H9 (cell line): ENCODE data around the gene NOTUM. TPM values are rescaled to one million over a fixed set of nuclear protein-coding genes. Genes with fewer than 3 reads are reported as not detected.

ENCODE experiments used
- DNase-seq: peaks from one replicate; pipeline ENCODE4 v3.0.0-alpha.2; 2017
- H2AFZ ChIP-seq: one replicate; pipeline ENCODE4 v1.6.1; 2013; ENCODE audit warnings: mild to moderate bottlenecking, low read length, control low read depth, moderate library complexity
- H2AK5ac ChIP-seq: 2 replicates; pipeline ENCODE4 v1.6.1; 2013; ENCODE audit warnings: low read length, control low read depth, mixed read lengths; ENCODE audit not compliant: insufficient read length
- H2BK120ac ChIP-seq: one replicate; pipeline ENCODE4 v1.6.1; 2013; ENCODE audit warnings: low read depth, mild to moderate bottlenecking, low read length, control low read depth, inconsistent platforms; ENCODE audit not compliant: poor library complexity, severe bottlenecking
- H2BK12ac ChIP-seq: 2 replicates; pipeline ENCODE4 v1.6.1; 2013; ENCODE audit warnings: low read length, control low read depth, mixed read lengths, low read depth; ENCODE audit not compliant: insufficient read length
- H2BK15ac ChIP-seq: 2 replicates; pipeline ENCODE4 v1.6.1; 2013; ENCODE audit warnings: low read depth, low read length, control low read depth
- H2BK20ac ChIP-seq: one replicate; pipeline ENCODE4 v1.6.1; 2013; ENCODE audit warnings: low read depth, mild to moderate bottlenecking, low read length, control low read depth, inconsistent platforms; ENCODE audit not compliant: poor library complexity, severe bottlenecking
- H2BK5ac ChIP-seq: 2 replicates; pipeline ENCODE4 v1.6.1; 2013; ENCODE audit warnings: low read length, control low read depth, mixed read lengths; ENCODE audit not compliant: insufficient read length
- H3K14ac ChIP-seq: 2 replicates; pipeline ENCODE4 v1.6.1; 2013; ENCODE audit warnings: low read length, control low read depth; ENCODE audit not compliant: insufficient read depth
- H3K18ac ChIP-seq: 2 replicates; pipeline ENCODE4 v1.6.1; 2013; ENCODE audit warnings: low read depth, mild to moderate bottlenecking, mixed read lengths, low read length, control low read depth; ENCODE audit not compliant: insufficient read length
- H3K23ac ChIP-seq: 2 replicates; pipeline ENCODE4 v1.6.1; 2013; ENCODE audit warnings: low read length, control low read depth, mixed read lengths, low read depth; ENCODE audit not compliant: insufficient read length
- H3K23me2 ChIP-seq: 2 replicates; pipeline ENCODE4 v1.6.1; 2013; ENCODE audit warnings: low read depth, mild to moderate bottlenecking, mixed read lengths, low read length, control low read depth; ENCODE audit not compliant: insufficient read length, poor library complexity, severe bottlenecking
- H3K27ac ChIP-seq: 2 replicates; pipeline ENCODE4 v1.5.1; 2013; ENCODE audit warnings: low read length, control low read depth, mixed read lengths, low read depth; ENCODE audit not compliant: insufficient read length
- H3K27me3 ChIP-seq: 2 replicates; pipeline ENCODE4 v1.6.1; 2013; ENCODE audit warnings: low read length, control low read depth, inconsistent platforms; ENCODE audit not compliant: insufficient read depth
- H3K4ac ChIP-seq: 2 replicates; pipeline ENCODE4 v1.6.1; 2013; ENCODE audit warnings: low read depth, mild to moderate bottlenecking, control low read depth, inconsistent platforms, low read length, moderate library complexity
- H3K4me1 ChIP-seq: 2 replicates; pipeline ENCODE4 v1.6.1; 2013; ENCODE audit warnings: low read length, control low read depth, inconsistent platforms; ENCODE audit not compliant: insufficient read depth
- H3K4me2 ChIP-seq: 2 replicates; pipeline ENCODE4 v1.6.1; 2013; ENCODE audit warnings: low read length, control low read depth, mixed read lengths; ENCODE audit not compliant: insufficient read length, insufficient read depth
- H3K56ac ChIP-seq: 2 replicates; pipeline ENCODE4 v1.6.1; 2013; ENCODE audit warnings: low read depth, mild to moderate bottlenecking, mixed read lengths, low read length, control low read depth; ENCODE audit not compliant: insufficient read length
- H3K79me1 ChIP-seq: 2 replicates; pipeline ENCODE4 v1.6.1; 2013; ENCODE audit warnings: low read depth, mild to moderate bottlenecking, moderate library complexity, low read length, control low read depth, inconsistent platforms; ENCODE audit not compliant: insufficient read depth, poor library complexity, severe bottlenecking
- H3K79me2 ChIP-seq: 2 replicates; pipeline ENCODE4 v1.6.1; 2013; ENCODE audit warnings: low read length, control low read depth, inconsistent platforms; ENCODE audit not compliant: insufficient read depth
- H3K9ac ChIP-seq: 2 replicates; pipeline ENCODE4 v1.6.1; 2013; ENCODE audit warnings: low read length, control low read depth, mixed read lengths; ENCODE audit not compliant: insufficient read length; ENCODE audit errors: extremely low read depth
- H3K9me3 ChIP-seq: one replicate; pipeline ENCODE4 v1.6.1; 2013; ENCODE audit warnings: low read depth, low read length, inconsistent platforms; ENCODE audit not compliant: control insufficient read depth
- H3T11ph ChIP-seq: one replicate; pipeline ENCODE4 v1.6.1; 2013; ENCODE audit warnings: mild to moderate bottlenecking, low read length, control low read depth, inconsistent platforms
- H4K20me1 ChIP-seq: one replicate; pipeline ENCODE4 v1.6.1; 2013; ENCODE audit not compliant: control insufficient read depth, insufficient read length, insufficient read depth
- H4K5ac ChIP-seq: 2 replicates; pipeline ENCODE4 v1.6.1; 2013; ENCODE audit warnings: low read depth, mild to moderate bottlenecking, mixed read lengths, low read length, control low read depth; ENCODE audit not compliant: insufficient read length
- H4K8ac ChIP-seq: replicated peaks from 2 replicates; pipeline ENCODE4 v1.6.1; 2013; ENCODE audit warnings: low read length, control low read depth, mixed read lengths, low read depth; ENCODE audit not compliant: insufficient read length
- H4K91ac ChIP-seq: 2 replicates; pipeline ENCODE4 v1.6.1; 2013; ENCODE audit warnings: low read depth, mild to moderate bottlenecking, moderate library complexity, mixed read lengths, low read length, control low read depth; ENCODE audit not compliant: insufficient read length
- H3K27ac Mint-ChIP-seq, 3 experiments: 2 replicates in 2 of 3; 3 replicates in 1 of 3; pipeline ENCODE4 v1.8.0; 2020 to 2021; ENCODE audit warnings: mixed read lengths in 3 of 3, mild to moderate bottlenecking in 1 of 3, moderate library complexity in 1 of 3
- H3K27me3 Mint-ChIP-seq: 2 replicates; pipeline ENCODE4 v1.8.0; 2021; ENCODE audit warnings: low read depth, mild to moderate bottlenecking, moderate library complexity, mixed read lengths
- H3K36me3 Mint-ChIP-seq, 3 experiments: 2 replicates in 2 of 3; 3 replicates in 1 of 3; pipeline ENCODE4 v1.8.0; 2020 to 2021; ENCODE audit warnings: low read depth in 3 of 3, mixed read lengths in 3 of 3; ENCODE audit not compliant: insufficient read depth in 1 of 3
- H3K4me1 Mint-ChIP-seq, 2 experiments: 2 replicates each; pipeline ENCODE4 v1.8.0; 2020; ENCODE audit warnings: mixed read lengths in 2 of 2
- H3K4me3 Mint-ChIP-seq, 2 experiments: 2 replicates in 1 of 2; 3 replicates in 1 of 2; pipeline ENCODE4 v1.8.0; 2020 to 2021; ENCODE audit warnings: mild to moderate bottlenecking in 2 of 2, mixed read lengths in 2 of 2, moderate library complexity in 1 of 2
- H3K9me3 Mint-ChIP-seq, 2 experiments: 2 replicates in 1 of 2; 3 replicates in 1 of 2; pipeline ENCODE4 v1.8.0; 2020; ENCODE audit warnings: mild to moderate bottlenecking in 2 of 2, mixed read lengths in 2 of 2, moderate library complexity in 1 of 2
- WGBS: extraction: QIAGEN DNeasy Blood & Tissue Kit; methylation state at CpG from one replicate; pipeline ENCODE4 v1.1.7; 2013; ENCODE audit warnings: missing lambda C conversion rate, low lambda C conversion rate, mixed read lengths; ENCODE audit not compliant: insufficient read length; ENCODE audit errors: extremely low coverage; 5-methylcytosine and 5-hydroxymethylcytosine counted together
- total RNA-seq: library from RNA; stranded (reverse); gene quantifications from 2 replicates; pipeline ENCODE4 v1.2.1, GENCODE V29; 2021
- TF ChIP-seq, protein P1 (sequence below): fragments of 200-600 bp; sonication (generic); conservative IDR thresholded peaks from 3 replicates; pipeline ENCODE4 v1.8.0; 2021; ENCODE audit warnings: antibody characterized with exemption, mild to moderate bottlenecking

Gene NOTUM
- total RNA-seq, 1 experiment from 2014 or later = 2.1 TPM

- no peak overlapping the region for H3K9ac ChIP-seq
- no peak overlapping the region for H3T11ph ChIP-seq
- H3K4ac ChIP-seq = no peak overlapping the region
- no peak overlapping the region for H2BK5ac ChIP-seq
- H3K27ac Mint-ChIP-seq = no peak overlapping the region
- H3K4me2 ChIP-seq = peak overlapping the region; percentile 4
- no peaks in the 10 kb centered on the region for H3K79me1 ChIP-seq
- no peak overlapping the region for H3K23ac ChIP-seq
- no peak overlapping the region for H2BK12ac ChIP-seq
- peaks cover 66% of the 10 kb centered on the region for H3K27me3 Mint-ChIP-seq
- H3K4me1 Mint-ChIP-seq = peaks cover 9 to 11% of the 10 kb centered on the region in 2 experiments
- H4K5ac ChIP-seq = no peak overlapping the region
- H4K8ac ChIP-seq = no peak overlapping the region
- H2BK120ac ChIP-seq = no peak overlapping the region
- no peak for DNase-seq
- no peak overlapping the region for H3K14ac ChIP-seq
- H2BK15ac ChIP-seq = no peak overlapping the region
- no peaks in the 10 kb centered on the region for H3K79me2 ChIP-seq
- WGBS = no CpG with 5 or more reads among the region's 15 CpGs
- H3K18ac ChIP-seq = no peak overlapping the region
- H4K20me1 ChIP-seq = no peaks in the 10 kb centered on the region
- H3K9me3 Mint-ChIP-seq = peaks cover 0 to 4% of the 10 kb centered on the region in 2 experiments; a peak in 1 of 5 replicates
- H4K91ac ChIP-seq = no peak overlapping the region
- no peak overlapping the region for H3K27ac ChIP-seq
- H3K23me2 ChIP-seq = peaks cover 3% of the 10 kb centered on the region
- H3K4me3 Mint-ChIP-seq = peak overlapping the region in 1 of 2 experiments; percentile 65; a peak in 4 of 5 replicates
- peaks cover 38% of the 10 kb centered on the region; the same call in 1 of the 2 replicates for H3K27me3 ChIP-seq
- H2AK5ac ChIP-seq = no peak overlapping the region
- no peak overlapping the region for H3K56ac ChIP-seq
- H3K9me3 ChIP-seq = no peaks in the 10 kb centered on the region
- H3K4me1 ChIP-seq = no peaks in the 10 kb centered on the region
- no peaks in the 10 kb centered on the region; a peak in 1 of 7 replicates for H3K36me3 Mint-ChIP-seq
- H2AFZ ChIP-seq = no peak overlapping the region
- TF ChIP-seq, protein P1, sequence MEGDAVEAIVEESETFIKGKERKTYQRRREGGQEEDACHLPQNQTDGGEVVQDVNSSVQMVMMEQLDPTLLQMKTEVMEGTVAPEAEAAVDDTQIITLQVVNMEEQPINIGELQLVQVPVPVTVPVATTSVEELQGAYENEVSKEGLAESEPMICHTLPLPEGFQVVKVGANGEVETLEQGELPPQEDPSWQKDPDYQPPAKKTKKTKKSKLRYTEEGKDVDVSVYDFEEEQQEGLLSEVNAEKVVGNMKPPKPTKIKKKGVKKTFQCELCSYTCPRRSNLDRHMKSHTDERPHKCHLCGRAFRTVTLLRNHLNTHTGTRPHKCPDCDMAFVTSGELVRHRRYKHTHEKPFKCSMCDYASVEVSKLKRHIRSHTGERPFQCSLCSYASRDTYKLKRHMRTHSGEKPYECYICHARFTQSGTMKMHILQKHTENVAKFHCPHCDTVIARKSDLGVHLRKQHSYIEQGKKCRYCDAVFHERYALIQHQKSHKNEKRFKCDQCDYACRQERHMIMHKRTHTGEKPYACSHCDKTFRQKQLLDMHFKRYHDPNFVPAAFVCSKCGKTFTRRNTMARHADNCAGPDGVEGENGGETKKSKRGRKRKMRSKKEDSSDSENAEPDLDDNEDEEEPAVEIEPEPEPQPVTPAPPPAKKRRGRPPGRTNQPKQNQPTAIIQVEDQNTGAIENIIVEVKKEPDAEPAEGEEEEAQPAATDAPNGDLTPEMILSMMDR = no peak
- H2BK20ac ChIP-seq = no peak overlapping the region
Observed at GRCh38 chr17:81958633-81959342, 2.2 kb downstream of the NOTUM start.
